Muscle of leg (tissue), 11 donors: ENCODE data around the gene PLCL1. TPM values are rescaled to one million over a fixed set of nuclear protein-coding genes. Genes with fewer than 3 reads are reported as not detected.

ENCODE experiments used
- DNase-seq: peaks from one replicate; pipeline ENCODE4 v3.0.0; 2013
- H3K27ac ChIP-seq: one replicate; pipeline ENCODE4 v1.5.1; 2013; ENCODE audit warnings: mild to moderate bottlenecking, low read length, control low read depth
- H3K27me3 ChIP-seq: one replicate; pipeline ENCODE4 v1.6.1; 2013; ENCODE audit warnings: low read length; ENCODE audit not compliant: control insufficient read depth, insufficient read depth
- H3K36me3 ChIP-seq: one replicate; pipeline ENCODE4 v1.6.1; 2013; ENCODE audit warnings: low read length; ENCODE audit not compliant: control insufficient read depth, insufficient read depth
- H3K4me1 ChIP-seq: one replicate; pipeline ENCODE4 v1.6.1; 2013; ENCODE audit warnings: low read length; ENCODE audit not compliant: control insufficient read depth, insufficient read depth
- H3K4me3 ChIP-seq: one replicate; pipeline ENCODE4 v1.5.1; 2013; ENCODE audit warnings: low read length, control low read depth
- H3K9me3 ChIP-seq: replicated peaks from 2 replicates; pipeline ENCODE4 v1.6.1; 2013; ENCODE audit warnings: low read depth, low read length; ENCODE audit not compliant: control insufficient read depth
- WGBS: methylation state at CpG from one replicate; pipeline ENCODE4 v1.1.5; 2013; ENCODE audit warnings: missing lambda C conversion rate; ENCODE audit not compliant: insufficient coverage; 5-methylcytosine and 5-hydroxymethylcytosine counted together
- polyA plus RNA-seq, 8 donors: library from polyadenylated mRNA; unstranded; fragments of 120-200 nt; gene quantifications; one replicate each; pipeline versions ENCODE4 v1.2.1 to v1.2.3, GENCODE V29; 2013; ENCODE audit warnings: inconsistent platforms in 1 of 8, low replicate concordance in 1 of 8; ENCODE audit not compliant: insufficient read length in 8 of 8, insufficient read depth in 1 of 8
- total RNA-seq: library from RNA; stranded (reverse); fragments of 120-200 nt; gene quantifications from one replicate; pipeline ENCODE4 v1.2.4, GENCODE V29; 2013

PLCL1 gene
- total and polyA plus RNA-seq, 9 donors: 9.5 to 17.7 (median 12.7) TPM

GRCh38 chr2:197848602-197849001 lies 44.2 kb downstream of the PLCL1 start:
- Histone ChIP-seq H3K27ac (no peak overlapping the region), H3K4me3 (no peak overlapping the region), H3K9me3 (no peaks in the 10 kb centered on the region), H3K27me3 (no peaks in the 10 kb centered on the region), H3K4me1 (peaks cover 9% of the 10 kb centered on the region), H3K36me3 (no peaks in the 10 kb centered on the region)
- DNase-seq: no peak
- WGBS: no CpG with 5 or more reads among the region's 2 CpGs

DNA sequence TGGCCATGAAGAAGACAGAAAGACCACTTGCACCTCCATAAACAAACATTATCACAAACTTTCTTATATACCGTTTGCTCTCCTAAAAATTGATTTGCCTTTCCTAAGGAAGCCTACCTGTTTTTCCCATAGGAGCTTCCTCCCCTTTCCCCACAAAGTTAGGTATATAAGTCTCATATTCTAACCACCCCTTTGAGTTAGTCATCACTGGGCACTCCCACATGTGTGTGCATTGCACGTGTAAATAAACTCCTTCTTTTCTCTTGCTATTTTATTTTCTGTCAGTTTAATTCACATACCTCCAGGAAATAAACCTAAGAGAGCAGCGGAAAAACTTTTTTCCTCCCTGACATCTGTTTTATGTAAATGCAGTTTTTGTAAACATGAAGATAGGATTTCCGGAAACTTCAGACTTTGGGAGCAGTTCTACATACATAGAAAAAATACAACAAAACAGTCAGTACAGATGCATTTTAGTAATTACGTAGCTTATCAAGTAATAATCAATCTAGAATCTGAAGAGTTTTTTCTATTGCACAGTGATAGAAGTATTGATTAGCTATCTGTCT lies 46.6 kb downstream of the PLCL1 start:
- H3K27me3 ChIP-seq: no peaks in the 10 kb centered on the region
- H3K9me3 ChIP-seq: no peaks in the 10 kb centered on the region
- WGBS: 14% methylated on average over 1 of the region's 5 CpGs
- H3K4me3 ChIP-seq: no peak overlapping the region
- no peak overlapping the region for H3K27ac ChIP-seq
- DNase-seq: peak; percentile 63
- no peaks in the 10 kb centered on the region for H3K36me3 ChIP-seq
- H3K4me1 ChIP-seq: peaks cover 9% of the 10 kb centered on the region

DNA sequence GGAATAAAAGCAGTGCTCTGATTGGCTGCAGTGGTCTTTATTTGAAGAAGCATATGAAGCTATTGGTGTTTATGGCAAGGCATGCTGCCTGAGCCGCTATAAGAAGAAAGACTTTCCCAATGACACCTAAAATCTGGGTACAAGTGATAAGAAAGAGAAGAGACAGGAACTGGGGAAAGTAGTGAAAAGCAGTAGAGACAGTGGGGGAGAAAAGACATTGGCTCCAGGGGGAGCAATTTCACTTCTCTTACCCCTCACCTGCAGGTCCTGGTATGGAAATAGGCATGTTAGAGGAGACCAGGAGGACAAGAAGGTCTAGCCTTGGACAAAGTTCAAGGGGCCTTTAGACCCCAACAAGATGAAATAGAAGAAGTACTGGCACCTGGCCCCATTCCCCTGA lies 47.1 kb downstream of the PLCL1 start:
- DNase-seq: no peak
- H3K36me3 ChIP-seq: no peaks in the 10 kb centered on the region
- no peak overlapping the region for H3K4me3 ChIP-seq
- peaks cover 9% of the 10 kb centered on the region for H3K4me1 ChIP-seq
- H3K27ac ChIP-seq: no peak overlapping the region
- WGBS: no CpG with 5 or more reads among the region's 1 CpG
- H3K9me3 ChIP-seq: no peaks in the 10 kb centered on the region
- no peaks in the 10 kb centered on the region for H3K27me3 ChIP-seq

DNA sequence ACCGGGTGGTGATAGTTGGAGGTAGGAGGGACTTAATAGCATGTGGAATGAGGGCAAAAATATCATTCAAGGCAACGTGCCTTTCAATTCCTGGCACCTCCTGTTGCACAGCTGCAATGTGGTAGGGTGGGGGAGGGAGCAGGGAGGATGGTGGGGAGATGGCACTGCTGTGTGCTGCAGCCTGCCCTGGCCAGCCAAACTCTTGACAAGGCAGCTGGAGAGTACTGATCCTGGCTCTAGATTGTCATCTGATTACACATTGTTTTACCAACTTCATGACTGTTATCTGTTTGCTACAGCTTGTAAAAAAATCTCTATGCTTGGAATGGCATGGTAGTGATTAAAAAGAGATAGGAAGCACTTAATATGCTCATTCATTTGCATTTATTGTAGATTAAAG lies 47.7 kb downstream of the PLCL1 start:
- no peaks in the 10 kb centered on the region for H3K36me3 ChIP-seq
- peaks cover 9% of the 10 kb centered on the region for H3K4me1 ChIP-seq
- no peaks in the 10 kb centered on the region for H3K9me3 ChIP-seq
- H3K27ac ChIP-seq: no peak overlapping the region
- H3K27me3 ChIP-seq: no peaks in the 10 kb centered on the region
- no peak overlapping the region for H3K4me3 ChIP-seq
- DNase-seq: peak; percentile 60
- 89% methylated on average over 1 of the region's 2 CpGs for WGBS

DNA sequence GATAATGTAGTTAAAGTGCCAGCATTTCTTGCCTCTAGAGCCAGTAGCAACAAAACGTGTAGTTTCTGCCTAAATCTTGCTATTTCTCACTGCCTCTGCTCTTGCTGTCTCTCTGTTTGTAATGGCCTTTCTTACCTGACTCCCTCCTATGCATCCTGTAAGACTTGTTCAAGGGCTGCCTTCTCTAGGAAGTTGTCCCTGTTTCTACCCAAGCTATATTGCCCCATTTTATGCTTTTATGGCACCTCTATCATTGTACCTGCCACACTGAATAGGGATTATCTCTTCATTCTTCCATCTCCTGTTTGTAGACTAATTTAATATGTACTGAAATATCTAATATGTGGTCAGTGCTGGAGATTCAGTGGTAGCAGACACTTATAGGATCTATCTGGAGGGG lies 49.2 kb downstream of the PLCL1 start:
- no CpG with 5 or more reads among the region's 1 CpG for WGBS
- Histone ChIP-seq H3K27ac (no peak overlapping the region), H3K9me3 (peaks cover under 1% of the 10 kb centered on the region), H3K4me1 (peaks cover 9% of the 10 kb centered on the region), H3K36me3 (no peaks in the 10 kb centered on the region), H3K4me3 (no peak overlapping the region), H3K27me3 (no peaks in the 10 kb centered on the region)
- no peak for DNase-seq

- no peak for DNase-seq
- Histone ChIP-seq H3K4me1 (peaks cover under 1% of the 10 kb centered on the region), H3K4me3 (no peak overlapping the region), H3K27ac (no peak overlapping the region), H3K9me3 (peaks cover 5% of the 10 kb centered on the region), H3K36me3 (no peaks in the 10 kb centered on the region), H3K27me3 (no peaks in the 10 kb centered on the region)
- 100% methylated on average over 1 of the region's 1 CpG for WGBS
Measured at GRCh38 chr2:197857476-197858107, 53.2 kb downstream of the PLCL1 start.

- no peak for DNase-seq
- peaks cover 5% of the 10 kb centered on the region for H3K9me3 ChIP-seq
- H3K36me3 ChIP-seq: no peaks in the 10 kb centered on the region
- no peaks in the 10 kb centered on the region for H3K4me1 ChIP-seq
- no peak overlapping the region for H3K4me3 ChIP-seq
- no peak overlapping the region for H3K27ac ChIP-seq
- H3K27me3 ChIP-seq: no peaks in the 10 kb centered on the region
- no CpG with 5 or more reads among the region's 3 CpGs for WGBS
Measured at GRCh38 chr2:197858607-197859140, 54.3 kb downstream of the PLCL1 start.

DNA sequence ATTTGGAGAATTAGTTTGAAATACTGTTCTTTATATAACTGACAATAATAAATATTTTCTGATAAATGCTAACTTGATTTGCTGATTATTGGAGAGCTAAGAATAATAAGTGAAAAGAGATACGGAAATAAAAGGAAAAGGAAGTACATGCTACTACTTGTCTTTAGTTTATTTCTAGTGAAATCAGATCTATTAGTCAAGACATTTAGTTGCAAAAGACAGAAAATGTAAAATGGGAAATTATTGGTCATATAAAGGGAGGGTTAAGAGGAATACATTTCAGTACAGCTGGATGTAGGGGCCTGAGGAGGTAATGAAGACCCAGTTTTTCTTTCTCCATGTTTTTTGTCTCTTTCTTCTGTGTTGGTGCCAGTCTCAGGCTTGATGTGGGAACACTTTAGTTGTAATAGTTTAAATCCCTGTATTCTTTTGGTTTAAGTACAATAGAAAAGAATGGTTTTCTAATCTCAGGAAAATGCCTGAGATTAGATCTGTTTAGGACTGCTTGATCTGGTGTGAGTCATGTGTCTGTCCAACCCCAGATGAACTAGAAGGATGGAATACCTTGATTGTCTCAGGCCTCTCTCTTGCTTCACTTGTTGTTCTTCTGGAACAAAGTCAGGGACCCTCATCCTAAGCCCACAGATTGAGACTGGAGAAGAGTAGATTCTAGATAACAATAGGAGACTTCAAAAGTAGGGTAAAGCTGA lies 58.0 kb downstream of the PLCL1 start:
- H3K4me1 ChIP-seq: no peaks in the 10 kb centered on the region
- no peak for DNase-seq

GRCh38 chr2:197863744-197864143 lies 59.4 kb downstream of the PLCL1 start:
- H3K27ac ChIP-seq: no peak overlapping the region
- WGBS: no CpG with 5 or more reads among the region's 1 CpG
- DNase-seq: no peak
- peaks cover 2% of the 10 kb centered on the region for H3K9me3 ChIP-seq
- H3K4me1 ChIP-seq: no peaks in the 10 kb centered on the region
- no peaks in the 10 kb centered on the region for H3K36me3 ChIP-seq
- no peak overlapping the region for H3K4me3 ChIP-seq
- H3K27me3 ChIP-seq: no peaks in the 10 kb centered on the region

More for the DNA sequence above, 58.0 kb downstream of the PLCL1 start:
- Histone ChIP-seq H3K9me3 (peaks cover 5% of the 10 kb centered on the region), H3K36me3 (no peaks in the 10 kb centered on the region), H3K27me3 (no peaks in the 10 kb centered on the region), H3K4me3 (no peak overlapping the region), H3K27ac (no peak overlapping the region)
- no CpG with 5 or more reads among the region's 1 CpG for WGBS

GRCh38 chr2:197866455-197866854 lies 62.1 kb downstream of the PLCL1 start:
- no peak overlapping the region for H3K27ac ChIP-seq
- H3K4me3 ChIP-seq: no peak overlapping the region
- no peaks in the 10 kb centered on the region for H3K9me3 ChIP-seq
- peaks cover 2% of the 10 kb centered on the region for H3K4me1 ChIP-seq
- H3K27me3 ChIP-seq: no peaks in the 10 kb centered on the region
- no peak for DNase-seq
- H3K36me3 ChIP-seq: no peaks in the 10 kb centered on the region
